Vagina (tissue), 2 donors: Measurements from ENCODE around the gene AHCYL1.

Source experiments
- CTCF ChIP-seq, 3 experiments: fragments of 450-650 bp in 2 of 3; fragments of 200-600 bp in 1 of 3; sonication (generic) in 1 of 3; IDR thresholded peaks; one replicate each; pipeline ENCODE4 v1.5.1; 2017 to 2019; ENCODE audit warnings: antibody characterized with exemption in 3 of 3, mild to moderate bottlenecking in 2 of 3, moderate library complexity in 2 of 3
- POLR2A ChIP-seq, 2 donors: fragments of 450-650 bp; IDR thresholded peaks; one replicate each; pipeline ENCODE4 v1.6.1; 2017; ENCODE audit warnings: antibody characterized with exemption in 2 of 2, mild to moderate bottlenecking in 2 of 2, moderate library complexity in 2 of 2

GRCh38 chr1:109959974-109960744 is 24.4 kb upstream of the AHCYL1 start:
- TF ChIP-seq CTCF (IDR thresholded peaks at IDR 0.05) (no peak), POLR2A (IDR thresholded peaks at IDR 0.05) (no peak)
